Activated CD4-positive, alpha-beta T cell treated with anti-CD3 and anti-CD28 coated beads, Interleukin-10, Interleukin-2, amounts not matched to agents 100 ng/mL and 50 ng/mL, durations not matched to agents 16 hours and 8 hours (primary cell): ENCODE data around the gene PPFIA3.
"Not testable (repeated sequence)": the region's sequence is repeated elsewhere in the genome, so short reads cannot be mapped to it uniquely, and the experiment has no call there.

Experiments used
- DNase-seq: peaks from one replicate; pipeline ENCODE4 v3.0.0-alpha.2; 2020

Gene PPFIA3

GRCh38 chr19:49103331-49104085 lies 15.8 kb upstream of the PPFIA3 start:
- DNase-seq: no peak

- no peak for DNase-seq
These were observed 15.0 kb upstream of the PPFIA3 start for GRCh38 chr19:49104229-49104864.

GRCh38 chr19:49106648-49107135 lies 12.7 kb upstream of the PPFIA3 start:
- DNase-seq: peak; percentile 70

GRCh38 chr19:49107625-49108459 lies 11.5 kb upstream of the PPFIA3 start:
- no peak for DNase-seq

- DNase-seq: no peak
These were observed 10.3 kb upstream of the PPFIA3 start for GRCh38 chr19:49109051-49109450.

- no peak for DNase-seq
These were observed 9.6 kb upstream of the PPFIA3 start for GRCh38 chr19:49109569-49110233.

- no peak for DNase-seq
These were observed 8.8 kb upstream of the PPFIA3 start for GRCh38 chr19:49110567-49110966.

GRCh38 chr19:49111218-49111998 lies 7.9 kb upstream of the PPFIA3 start:
- no peak for DNase-seq

- peak; percentile 80 for DNase-seq
These were observed 5.3 kb upstream of the PPFIA3 start, which contains the start of gene LIN7B for GRCh38 chr19:49113762-49114629. LIN7B (plus strand) TSS chr19:49114370; CDS start chr19:49114405, 35 bp downstream.

- peak; percentile 61 for DNase-seq
These were observed 4.5 kb upstream of the PPFIA3 start for GRCh38 chr19:49114630-49115363.

GRCh38 chr19:49116544-49116943 lies 2.8 kb upstream of the PPFIA3 start:
- DNase-seq: no peak

- DNase-seq: no peak
These were observed 1.4 kb upstream of the PPFIA3 start for GRCh38 chr19:49117677-49118564.

GRCh38 chr19:49118565-49119410 lies 556 bp upstream of the PPFIA3 start, which contains the start of gene C19orf73:
C19orf73 (minus strand) TSS chr19:49119143; CDS start chr19:49119022, 121 bp downstream.
- peak; percentile 97 for DNase-seq

- DNase-seq: no peak
These were observed 960 bp downstream of the PPFIA3 start for GRCh38 chr19:49120325-49120683.

GRCh38 chr19:49120868-49121267 lies 1.5 kb downstream of the PPFIA3 start:
- no peak for DNase-seq

- DNase-seq: not testable (repeated sequence)
These were observed 2.5 kb downstream of the PPFIA3 start for GRCh38 chr19:49121841-49122240.

GRCh38 chr19:49123285-49123684 lies 3.9 kb downstream of the PPFIA3 start:
- not testable (repeated sequence) for DNase-seq
